ENCODE measurements around the gene FDXR.

The FDXR gene

GRCh38 chr17:74830861-74831260, 41.9 kb downstream of the FDXR start:
- H3K4me3 ChIP-seq (ENCODE audit: low read length), result no peak overlapping the region
- TF ChIP-seq ZNF274 (IDR thresholded peaks at IDR 0.05; ENCODE audit: low read depth, low read length), result no peak

GRCh38 chr17:74827800-74828199, 45.0 kb downstream of the FDXR start:
- no peak overlapping the region for H3K4me3 ChIP-seq (ENCODE audit: low read length)
- TF ChIP-seq ZNF274 (IDR thresholded peaks at IDR 0.05; ENCODE audit: low read depth, low read length), result no peak

GRCh38 chr17:74825952-74826719, 46.7 kb downstream of the FDXR start:
- TF ChIP-seq ZNF274 (IDR thresholded peaks at IDR 0.05; ENCODE audit: low read depth, low read length), result no peak
- H3K4me3 ChIP-seq (ENCODE audit: low read length), result no peak overlapping the region

GRCh38 chr17:74824961-74825627, 47.7 kb downstream of the FDXR start:
- no peak overlapping the region for H3K4me3 ChIP-seq (ENCODE audit: low read length)
- no peak for TF ChIP-seq ZNF274 (IDR thresholded peaks at IDR 0.05; ENCODE audit: low read depth, low read length)

GRCh38 chr17:74822939-74823367, 49.8 kb downstream of the FDXR start:
- TF ChIP-seq ZNF274 (IDR thresholded peaks at IDR 0.05; ENCODE audit: low read depth, low read length), result no peak
- no peak overlapping the region for H3K4me3 ChIP-seq (ENCODE audit: low read length)

GRCh38 chr17:74822335-74822938, 50.4 kb downstream of the FDXR start:
- no peak for TF ChIP-seq ZNF274 (IDR thresholded peaks at IDR 0.05; ENCODE audit: low read depth, low read length)
- H3K4me3 ChIP-seq (ENCODE audit: low read length), result no peak overlapping the region

GRCh38 chr17:74821655-74822334, 51.0 kb downstream of the FDXR start:
- TF ChIP-seq ZNF274 (IDR thresholded peaks at IDR 0.05; ENCODE audit: low read depth, low read length), result no peak
- H3K4me3 ChIP-seq (ENCODE audit: low read length), result no peak overlapping the region

GRCh38 chr17:74819801-74820436, 52.9 kb downstream of the FDXR start:
- no peak overlapping the region for H3K4me3 ChIP-seq (ENCODE audit: low read length)
- no peak for TF ChIP-seq ZNF274 (IDR thresholded peaks at IDR 0.05; ENCODE audit: low read depth, low read length)

GRCh38 chr17:74818291-74818938, 54.4 kb downstream of the FDXR start:
- TF ChIP-seq ZNF274 (IDR thresholded peaks at IDR 0.05; ENCODE audit: low read depth, low read length), result no peak
- H3K4me3 ChIP-seq (ENCODE audit: low read length), result no peak overlapping the region

- no peak overlapping the region for H3K4me3 ChIP-seq (ENCODE audit: low read length)
- no peak for TF ChIP-seq ZNF274 (IDR thresholded peaks at IDR 0.05; ENCODE audit: low read depth, low read length)
Measured at GRCh38 chr17:74816905-74817620, 55.7 kb downstream of the FDXR start.

GRCh38 chr17:74815550-74816370, 57.0 kb downstream of the FDXR start:
- TF ChIP-seq ZNF274 (IDR thresholded peaks at IDR 0.05; ENCODE audit: low read depth, low read length), result no peak
- no peak overlapping the region for H3K4me3 ChIP-seq (ENCODE audit: low read length)

- no peak for TF ChIP-seq ZNF274 (IDR thresholded peaks at IDR 0.05; ENCODE audit: low read depth, low read length)
- no peak overlapping the region for H3K4me3 ChIP-seq (ENCODE audit: low read length)
Measured at GRCh38 chr17:74815067-74815466, 57.7 kb downstream of the FDXR start.
